Kidney glomerular epithelial cell (primary cell): ENCODE results near the gene IQGAP3.

Source experiments
- DNase-seq: peaks from one replicate; lab custom pipeline; 2025; lab: John Stamatoyannopoulos, UW

IQGAP3 gene

DNA sequence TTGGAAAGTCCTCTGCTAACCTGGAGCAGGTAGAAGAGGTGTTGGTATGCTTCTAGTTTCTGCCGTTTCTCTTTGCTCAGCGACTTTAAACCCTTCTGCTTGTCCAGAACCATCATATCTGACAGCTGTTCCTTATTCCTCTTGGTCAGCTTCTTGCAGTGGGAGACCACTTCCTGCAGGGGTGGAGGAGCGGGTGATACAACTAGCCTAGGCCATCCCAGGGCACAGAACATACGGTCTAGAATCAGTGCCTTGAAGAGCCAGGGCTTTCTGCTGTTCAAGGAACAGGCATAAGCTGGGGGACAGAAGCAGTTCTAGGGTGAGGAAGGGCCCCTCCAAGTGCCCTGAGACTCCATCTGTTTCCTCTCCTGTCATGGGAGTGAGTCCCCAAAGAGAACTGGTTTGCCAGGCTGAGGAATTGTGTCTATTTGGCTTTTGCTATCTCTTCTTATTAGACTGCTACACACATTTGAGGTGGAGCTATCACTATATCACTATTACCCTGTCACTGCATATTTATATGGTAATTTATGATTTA lies 32.5 kb downstream of the IQGAP3 start:
- no peak for DNase-seq

DNA sequence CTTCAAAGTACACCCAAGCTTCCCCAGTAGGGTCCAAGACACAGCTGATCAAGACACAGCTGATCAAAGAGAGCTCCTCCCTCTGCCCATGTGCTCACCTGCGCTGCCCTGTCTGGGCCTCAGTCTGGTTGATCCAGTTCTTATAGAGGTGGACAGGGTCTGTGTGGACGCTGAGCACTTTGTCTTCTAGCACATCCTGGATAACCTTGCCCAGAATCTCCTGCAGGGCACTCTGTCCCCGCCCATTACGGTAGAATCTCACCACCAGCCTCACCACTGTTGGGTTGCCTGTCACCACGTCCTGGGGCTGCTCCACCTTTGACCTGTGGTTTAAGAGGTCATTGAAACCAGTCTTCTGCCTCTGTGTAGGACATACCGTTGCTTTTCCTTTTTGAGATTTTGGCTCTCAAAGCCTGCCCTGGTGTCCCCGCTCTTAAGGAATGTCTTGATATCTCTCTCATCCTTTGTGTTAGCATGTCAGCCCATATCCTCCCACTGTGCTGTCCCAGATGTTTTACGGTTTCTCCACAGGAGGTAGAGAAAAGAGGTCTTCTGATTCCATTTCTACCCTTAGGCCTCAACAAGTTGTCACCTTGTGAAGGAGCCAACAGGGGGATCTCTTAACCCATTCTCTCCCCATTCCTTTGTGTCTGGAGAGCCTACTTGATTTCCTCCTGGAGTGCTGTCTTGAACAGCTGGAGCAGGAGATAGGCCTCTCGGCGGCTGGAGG lies 33.5 kb downstream of the IQGAP3 start:
- no peak for DNase-seq

DNA sequence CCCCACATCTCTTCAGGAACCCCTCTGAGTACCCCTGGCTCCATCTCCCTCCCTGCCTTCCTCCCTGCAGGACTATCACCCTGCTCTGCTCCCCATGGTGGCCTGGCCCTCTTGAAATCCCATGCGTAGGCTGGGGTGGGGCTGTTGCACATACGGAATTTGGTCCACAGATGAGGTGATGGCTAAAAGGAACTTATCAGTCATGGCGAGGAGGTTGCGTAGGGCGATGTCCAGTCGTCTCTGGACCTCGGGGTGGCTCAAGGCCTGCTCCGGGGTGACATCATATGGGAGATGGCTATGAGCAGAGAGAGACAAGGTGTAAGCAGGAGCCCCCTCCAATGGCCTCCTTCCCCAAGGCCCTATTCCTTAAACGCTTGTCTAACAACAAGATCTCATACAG lies 35.3 kb downstream of the IQGAP3 start:
- DNase-seq, result no peak

DNA sequence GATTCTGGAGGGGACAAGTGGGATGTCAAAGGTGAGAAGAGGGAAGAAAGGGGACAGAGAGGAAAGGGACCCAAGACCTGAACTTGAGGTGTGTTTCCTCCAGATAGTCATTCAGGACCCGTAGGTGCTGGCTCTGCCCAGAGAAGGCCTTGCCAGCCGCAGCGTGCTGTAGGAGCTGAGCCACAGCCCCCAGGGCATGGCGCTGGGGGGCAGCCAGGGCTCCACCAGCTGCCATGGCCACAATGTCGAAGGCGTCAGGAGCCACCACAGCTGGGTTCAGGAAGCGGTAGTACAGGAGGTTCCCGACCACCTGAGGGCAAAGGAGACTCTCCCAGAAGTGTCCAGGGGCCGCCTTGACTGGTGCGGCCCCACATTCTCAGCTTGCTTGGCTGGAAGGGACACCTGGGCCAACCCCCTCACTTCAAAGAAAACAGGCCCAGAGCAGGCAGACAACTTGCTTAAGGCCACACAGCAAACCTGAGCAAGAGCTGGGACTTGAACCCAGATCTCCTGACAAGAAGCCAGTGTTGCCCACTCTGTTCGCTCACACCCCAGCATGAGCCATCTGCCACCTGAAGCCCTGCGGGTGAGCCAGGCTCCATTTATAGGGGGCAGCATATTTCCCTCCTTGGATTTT lies 37.8 kb downstream of the IQGAP3 start:
- no peak for DNase-seq

DNA sequence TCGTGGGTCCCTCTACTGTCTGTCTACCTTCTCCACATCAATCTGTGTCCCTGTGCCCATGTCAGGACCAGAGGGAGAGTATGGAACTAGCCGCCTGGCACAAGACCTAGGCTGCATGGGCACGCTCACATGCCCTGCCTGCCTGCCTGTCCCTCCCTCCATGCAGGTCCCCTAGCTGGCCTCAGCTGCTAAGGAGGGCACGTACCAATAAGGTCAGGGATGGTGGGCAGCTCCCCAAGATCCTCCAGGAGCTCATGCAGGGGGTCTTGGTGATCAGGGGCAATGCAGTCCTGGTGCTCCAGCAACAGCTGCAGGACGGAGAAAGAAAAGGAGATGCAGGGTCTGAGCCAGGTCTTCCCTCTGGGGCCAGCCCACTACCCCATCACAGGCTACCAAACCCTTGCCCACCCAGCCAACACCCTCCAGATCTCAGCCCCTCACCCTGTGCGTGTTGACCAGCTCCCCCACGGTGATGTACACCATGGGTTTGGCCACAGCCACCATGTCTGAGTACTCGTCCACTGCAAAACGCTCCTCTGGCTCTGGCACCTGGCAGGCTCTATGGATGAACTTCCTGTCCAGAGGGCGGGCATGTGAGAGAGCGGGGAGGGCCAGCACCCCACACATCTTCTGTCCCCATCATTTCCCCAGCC lies 38.7 kb downstream of the IQGAP3 start:
- no peak for DNase-seq

DNA sequence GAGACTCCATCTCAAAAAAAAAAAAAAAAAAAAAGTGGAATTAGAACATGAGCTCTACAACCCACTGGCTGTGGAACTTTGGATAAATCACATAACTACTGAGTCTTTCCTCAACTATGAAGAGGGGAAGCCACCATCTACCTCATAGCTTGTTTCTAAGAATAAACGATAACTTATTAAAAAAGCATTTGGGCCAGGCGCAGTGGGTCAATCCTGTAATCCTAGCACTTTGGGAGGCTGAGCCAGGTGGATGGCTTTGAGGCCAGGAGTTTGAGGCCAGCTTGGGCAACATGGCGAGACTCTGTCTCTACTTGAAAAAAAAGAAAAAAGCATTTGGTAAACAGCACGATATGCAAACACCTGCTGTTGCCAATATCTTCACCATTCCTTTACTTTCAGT lies 40.0 kb downstream of the IQGAP3 start:
- no peak for DNase-seq

DNA sequence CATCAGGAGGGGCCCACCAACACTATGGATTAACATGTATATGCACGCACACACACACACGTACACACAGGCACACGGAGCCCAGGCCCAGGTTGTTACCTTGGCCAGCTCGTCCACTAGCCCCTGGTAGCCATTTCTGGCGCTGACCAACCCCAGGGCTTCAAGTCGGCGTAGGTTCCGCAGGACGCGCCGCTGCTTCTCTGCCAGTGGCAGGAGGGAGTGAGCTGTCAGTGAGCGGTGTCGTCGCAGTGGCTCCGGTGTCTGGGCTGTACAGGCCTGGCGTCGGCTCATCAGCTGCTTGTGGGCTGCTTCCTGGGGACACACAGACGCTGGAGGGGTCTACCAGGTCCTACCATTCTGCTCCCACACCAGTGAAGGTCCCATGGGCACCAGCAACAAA lies 42.4 kb downstream of the IQGAP3 start:
- DNase-seq, result no peak

DNA sequence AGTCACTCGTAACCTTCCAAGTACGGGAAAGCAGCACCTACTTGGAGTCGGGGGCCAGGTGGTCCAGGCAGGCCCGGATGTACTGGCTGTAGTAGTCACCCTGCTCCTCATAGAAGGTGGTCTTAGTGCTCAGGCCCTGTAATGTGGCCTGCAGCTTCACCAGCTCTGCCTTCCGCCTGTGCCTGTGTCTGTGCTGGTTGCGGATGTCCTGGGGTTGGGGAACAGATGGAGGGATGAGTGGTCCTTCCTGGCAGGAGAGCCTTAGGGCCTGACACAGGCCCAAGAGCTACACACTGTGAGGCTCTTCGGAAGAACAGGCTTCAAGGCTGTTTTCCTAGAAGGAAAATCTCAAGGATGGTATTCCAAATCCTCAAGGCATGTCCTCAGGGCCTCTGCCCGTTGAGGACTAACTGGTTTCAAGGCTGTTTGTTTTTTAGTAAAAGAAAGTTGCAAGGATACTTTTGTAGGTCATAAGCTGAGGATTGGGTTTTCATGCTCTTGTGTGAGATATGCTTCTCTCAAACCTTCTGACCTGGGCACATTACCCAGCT lies 43.4 kb downstream of the IQGAP3 start:
- DNase-seq, result no peak

DNA sequence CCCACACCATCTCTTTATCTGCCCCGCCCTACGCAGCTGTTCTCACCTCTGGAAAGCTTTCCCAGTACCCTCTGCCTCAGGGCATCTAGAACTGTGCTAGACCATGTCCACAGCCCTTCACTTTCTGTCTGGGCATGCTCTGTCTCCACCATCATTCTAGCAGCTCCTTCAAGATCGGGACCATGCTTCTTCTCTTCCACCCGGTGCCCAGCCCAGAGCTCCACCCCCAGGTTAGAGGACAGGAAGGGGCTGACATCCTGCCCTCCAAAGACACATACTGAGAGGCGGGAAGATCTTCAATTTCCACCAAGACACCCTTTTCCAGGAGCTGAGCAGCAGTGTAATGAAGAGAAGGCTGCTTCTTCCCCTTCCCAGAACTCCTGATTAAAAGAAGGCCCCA lies 44.1 kb downstream of the IQGAP3 start:
- no peak for DNase-seq

DNA sequence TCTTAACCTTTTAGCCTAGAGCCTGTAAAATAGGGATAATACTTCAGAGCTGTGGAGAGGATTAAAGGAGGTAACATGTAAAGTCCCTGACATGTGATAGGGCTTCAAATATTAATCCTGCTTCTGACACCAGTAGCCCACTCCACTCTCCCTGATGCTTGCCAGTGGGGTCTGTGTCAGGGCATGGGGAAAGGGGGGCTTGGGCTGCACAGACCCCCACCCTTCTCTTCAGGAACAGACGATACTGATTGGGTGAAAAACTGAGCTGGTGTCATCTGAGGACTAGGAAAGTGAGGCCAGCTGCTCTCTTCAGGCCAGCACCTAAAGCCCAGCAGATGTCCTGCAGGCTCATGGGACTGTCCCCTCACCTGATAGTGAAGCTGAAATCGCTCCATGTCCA lies 44.8 kb downstream of the IQGAP3 start:
- DNase-seq, result no peak

DNA sequence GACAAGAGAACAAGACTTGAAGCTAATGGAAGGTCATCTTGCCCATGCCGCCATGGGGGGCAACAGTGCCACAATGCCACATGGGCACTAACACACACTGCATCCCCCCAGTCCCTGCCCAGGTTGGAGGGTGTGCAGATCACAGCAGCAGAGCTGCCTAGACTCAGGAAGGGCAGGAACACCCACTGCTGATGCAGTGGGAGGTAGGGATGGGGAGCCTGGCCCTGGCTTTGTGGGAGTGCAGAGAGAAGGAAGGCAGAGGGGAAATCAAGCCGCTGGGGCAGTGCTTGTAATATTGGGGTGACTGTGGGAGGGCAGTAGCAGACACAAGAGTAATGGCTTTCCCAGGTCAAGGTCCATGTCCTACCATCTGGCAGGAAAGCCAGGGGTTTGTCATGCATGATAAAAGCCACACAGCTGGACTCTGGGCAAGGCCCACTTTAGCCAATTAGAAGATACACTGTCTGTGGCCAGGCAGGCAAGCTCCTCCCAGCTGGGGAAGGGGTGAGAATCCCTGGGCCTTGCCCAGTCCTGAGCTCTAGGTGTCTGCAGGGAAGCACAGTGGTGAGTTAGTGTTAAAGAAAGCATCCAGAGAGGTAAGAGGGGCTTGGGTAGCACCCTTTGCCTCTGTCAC lies 46.4 kb downstream of the IQGAP3 start:
- no peak for DNase-seq

DNA sequence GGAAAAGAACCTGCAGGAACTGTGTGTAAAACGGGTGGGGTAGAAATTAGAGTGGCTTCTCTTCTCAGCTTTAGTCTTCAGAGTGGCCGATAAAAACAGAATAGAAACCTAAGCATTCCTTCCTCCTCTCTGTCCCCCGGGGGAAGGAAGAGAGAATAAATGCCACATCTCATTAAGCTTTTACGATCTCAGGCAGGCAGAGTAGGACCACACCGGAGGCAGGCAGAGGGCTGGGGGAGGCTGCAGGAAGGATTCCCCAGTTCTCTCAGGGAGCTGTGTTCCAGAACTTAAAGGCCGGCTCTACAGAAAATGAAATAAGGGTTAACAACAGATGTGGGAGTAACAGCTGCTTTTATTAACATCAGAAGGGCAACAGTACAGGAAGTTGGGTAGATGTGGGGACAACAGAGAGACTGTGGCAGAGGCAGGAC lies 47.3 kb downstream of the IQGAP3 start:
- DNase-seq, result no peak

DNA sequence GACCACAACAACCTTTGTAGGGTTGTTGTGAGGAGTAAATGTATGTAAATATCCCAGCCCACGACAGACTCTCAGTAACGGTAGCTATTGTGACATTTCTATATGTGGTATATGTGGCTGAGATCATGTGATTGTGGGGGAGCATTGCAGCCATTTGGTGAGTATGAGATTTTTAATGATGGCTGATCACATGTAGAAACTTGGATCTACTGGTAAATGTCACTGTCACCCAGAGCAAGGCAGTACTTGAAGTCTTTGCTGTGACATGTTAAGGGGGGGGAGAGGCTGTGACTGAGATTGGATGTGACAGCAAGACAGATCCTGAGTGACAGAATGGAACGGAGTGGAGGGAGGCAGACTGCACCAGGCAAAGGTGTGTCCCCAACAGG lies 47.9 kb downstream of the IQGAP3 start:
- no peak for DNase-seq

DNA sequence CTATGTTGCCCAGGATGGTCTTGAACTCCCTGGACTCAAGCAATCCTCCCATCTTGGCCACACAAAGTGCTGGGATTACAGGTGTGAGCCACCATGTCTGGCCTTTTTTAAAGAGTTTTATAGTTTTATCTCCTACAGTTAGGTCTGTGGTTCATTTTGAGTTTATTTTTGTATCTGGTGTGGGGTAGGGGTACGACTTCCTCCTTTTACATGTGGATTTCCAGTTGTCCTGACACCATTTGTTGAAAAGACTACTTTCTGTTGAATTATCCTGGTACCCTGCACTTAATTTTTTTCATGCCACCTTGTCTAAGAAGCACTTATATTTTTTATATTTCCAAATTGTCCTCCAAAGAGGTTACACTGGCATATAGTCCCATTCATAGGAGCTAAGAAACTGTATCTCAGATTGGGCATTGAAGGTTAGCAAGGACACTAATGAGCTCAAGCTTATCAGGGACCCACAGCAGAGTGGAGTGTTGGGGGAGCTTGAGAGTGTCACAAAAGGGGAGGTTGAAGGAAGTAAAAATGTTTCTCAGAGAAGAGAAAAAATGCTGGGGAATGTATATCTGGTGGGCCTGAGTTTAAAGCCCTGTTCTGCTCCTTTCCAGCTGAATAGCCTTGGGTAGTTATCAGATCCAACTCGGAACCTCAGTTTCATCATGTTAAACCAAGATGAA lies 48.4 kb downstream of the IQGAP3 start:
- DNase-seq, result no peak

DNA sequence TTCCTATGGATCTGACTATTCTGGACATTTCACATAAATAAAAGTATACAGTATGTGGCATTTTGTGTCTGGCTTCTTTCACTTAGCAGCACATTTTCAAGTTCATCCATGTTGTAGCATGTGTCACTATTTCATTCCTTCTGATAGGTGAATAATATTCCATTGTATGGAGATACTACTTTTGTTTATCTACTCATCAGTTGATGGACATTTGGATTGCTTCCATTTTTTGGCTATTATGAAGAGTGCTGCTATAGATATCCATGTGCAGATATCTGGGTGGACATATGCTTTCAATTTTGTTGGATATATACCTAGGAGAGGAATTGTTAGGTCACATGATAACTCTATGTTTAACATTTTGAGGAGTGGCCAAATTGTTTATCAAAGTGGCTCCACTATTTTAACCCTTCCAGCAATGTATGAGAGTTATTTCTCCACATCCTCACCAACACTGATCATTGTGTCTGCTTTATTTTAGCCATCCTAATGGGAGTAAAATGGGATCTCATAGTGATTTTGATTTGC lies 49.9 kb downstream of the IQGAP3 start:
- DNase-seq, result no peak

DNA sequence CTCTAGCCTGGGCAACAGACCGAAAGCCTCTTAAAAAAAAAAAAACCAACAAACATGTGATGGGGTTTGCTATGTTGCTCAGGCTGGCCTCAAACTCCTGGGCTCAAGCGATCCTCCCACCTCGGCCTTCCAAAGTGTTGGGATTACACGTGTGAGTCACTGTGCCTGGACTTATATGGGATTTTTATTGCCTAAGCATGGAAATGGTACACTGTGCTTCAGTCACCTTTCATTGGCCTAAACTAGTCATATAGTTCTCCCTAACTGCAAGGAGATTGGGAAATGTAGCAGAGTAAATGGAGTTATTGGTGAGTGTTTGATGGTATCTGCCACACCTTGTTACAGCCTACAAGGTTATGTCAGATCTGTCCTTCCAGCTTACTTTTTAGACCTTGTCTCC lies 54.6 kb downstream of the IQGAP3 start:
- no peak for DNase-seq

DNA sequence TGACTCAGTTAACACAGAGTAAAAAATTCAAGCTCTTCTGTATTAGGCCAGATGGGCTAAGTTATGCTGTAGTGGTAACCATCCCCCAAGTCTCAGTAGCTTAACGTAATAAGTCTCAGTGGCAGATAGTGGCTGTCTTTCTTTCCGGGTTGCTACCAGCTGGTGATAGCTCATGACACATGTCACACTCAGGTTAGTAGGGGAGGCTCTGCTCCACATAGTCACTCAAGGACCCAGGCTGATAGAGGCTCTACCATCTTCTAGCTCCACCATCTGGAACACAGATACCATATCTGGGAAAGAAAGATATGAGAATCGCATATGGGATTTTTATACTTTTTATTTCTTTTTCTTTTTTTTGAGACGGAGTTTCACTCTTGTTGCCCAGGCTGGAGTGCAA lies 55.5 kb downstream of the IQGAP3 start:
- no peak for DNase-seq

DNA sequence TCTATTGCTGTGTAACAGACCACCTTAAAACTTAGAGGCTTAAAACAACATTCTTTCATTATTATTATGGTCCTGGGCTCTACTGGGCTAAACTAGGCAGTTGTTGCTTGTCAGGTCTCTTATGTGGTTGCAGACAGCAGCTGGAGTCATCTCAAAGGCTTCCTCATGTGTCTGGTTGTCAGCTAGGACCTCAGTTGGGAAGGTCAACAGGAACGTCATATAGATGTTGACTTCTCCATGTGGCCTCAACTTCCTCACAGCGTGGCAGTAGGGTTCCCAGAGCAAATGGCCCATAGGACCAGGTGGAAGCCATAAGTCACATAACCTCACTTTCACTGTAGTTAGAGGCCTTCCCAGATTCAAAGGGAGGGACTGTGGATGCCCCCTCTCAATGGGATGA lies 56.4 kb downstream of the IQGAP3 start:
- DNase-seq, result no peak

DNA sequence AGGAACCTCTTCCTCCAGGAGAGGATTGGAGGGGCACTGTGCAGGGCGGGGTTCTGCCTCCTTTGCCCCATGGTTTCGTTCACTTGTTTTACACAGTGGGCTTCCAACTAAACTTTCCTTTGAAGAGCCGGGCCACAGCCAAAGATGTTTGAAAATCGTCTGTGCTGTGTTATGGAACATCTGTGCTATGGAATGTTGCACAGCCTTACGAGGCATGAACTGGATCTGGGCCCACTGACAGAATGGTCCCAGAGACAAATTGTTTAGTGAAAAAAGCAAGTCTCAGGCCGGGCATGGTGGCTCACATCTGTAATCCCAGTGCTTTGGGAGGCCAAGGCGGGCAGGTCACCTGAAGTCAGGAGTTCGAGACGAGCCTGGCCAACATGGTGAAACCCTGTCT lies 59.2 kb downstream of the IQGAP3 start:
- no peak for DNase-seq

DNA sequence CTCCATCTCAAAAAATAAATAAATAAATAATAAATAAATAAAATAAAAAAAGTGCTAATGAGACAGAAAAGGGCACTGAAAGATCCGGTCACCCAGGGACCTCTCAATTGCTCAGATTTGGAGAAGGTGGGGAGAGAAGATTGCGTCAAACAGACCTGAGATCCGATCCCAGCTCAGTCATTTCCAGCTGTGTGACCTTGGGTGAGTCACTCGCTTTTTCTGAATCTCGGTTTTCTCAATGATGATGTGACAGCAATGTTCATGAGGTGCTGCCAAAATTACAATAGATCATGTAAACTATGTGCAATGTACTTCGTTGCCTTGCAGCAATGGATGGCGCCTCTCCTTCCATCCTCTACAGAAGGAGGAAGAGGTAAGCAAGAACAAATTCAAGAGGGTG lies 60.7 kb downstream of the IQGAP3 start:
- DNase-seq, result no peak

DNA sequence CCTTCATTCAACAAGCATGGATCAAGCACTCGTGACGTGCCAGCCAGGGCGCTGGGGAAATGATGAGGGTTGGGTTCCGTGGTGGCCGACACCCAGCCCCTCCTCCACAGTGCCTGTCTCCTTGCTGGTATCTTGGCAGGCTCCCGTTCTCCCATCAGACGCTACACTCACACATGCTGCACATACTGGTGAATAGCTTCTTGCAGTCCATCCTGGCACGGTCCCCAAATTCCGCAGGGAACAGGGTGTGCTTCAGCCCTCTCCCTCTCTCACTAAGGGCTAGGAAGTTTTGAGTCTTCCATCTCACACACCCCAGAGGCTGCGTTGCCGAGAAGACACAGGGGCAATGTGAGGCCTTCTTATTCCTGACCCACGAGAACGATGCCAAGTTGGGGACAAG lies 61.7 kb downstream of the IQGAP3 start:
- no peak for DNase-seq
